NCI-H1694 treated with DMSO at 0.1 percent for 48 hours (cell line): ENCODE data around the gene FBXO47.
A peak's percentile ranks its signal among the peaks of the same experiment; 100 is the strongest.
"Not testable (repeated sequence)": the region's sequence is repeated elsewhere in the genome, so short reads cannot be mapped to it uniquely, and the experiment has no call there.

Experiments used
- DNase-seq: peaks from one replicate; lab custom pipeline; 2025; lab: John Stamatoyannopoulos, UW

Gene FBXO47

DNA sequence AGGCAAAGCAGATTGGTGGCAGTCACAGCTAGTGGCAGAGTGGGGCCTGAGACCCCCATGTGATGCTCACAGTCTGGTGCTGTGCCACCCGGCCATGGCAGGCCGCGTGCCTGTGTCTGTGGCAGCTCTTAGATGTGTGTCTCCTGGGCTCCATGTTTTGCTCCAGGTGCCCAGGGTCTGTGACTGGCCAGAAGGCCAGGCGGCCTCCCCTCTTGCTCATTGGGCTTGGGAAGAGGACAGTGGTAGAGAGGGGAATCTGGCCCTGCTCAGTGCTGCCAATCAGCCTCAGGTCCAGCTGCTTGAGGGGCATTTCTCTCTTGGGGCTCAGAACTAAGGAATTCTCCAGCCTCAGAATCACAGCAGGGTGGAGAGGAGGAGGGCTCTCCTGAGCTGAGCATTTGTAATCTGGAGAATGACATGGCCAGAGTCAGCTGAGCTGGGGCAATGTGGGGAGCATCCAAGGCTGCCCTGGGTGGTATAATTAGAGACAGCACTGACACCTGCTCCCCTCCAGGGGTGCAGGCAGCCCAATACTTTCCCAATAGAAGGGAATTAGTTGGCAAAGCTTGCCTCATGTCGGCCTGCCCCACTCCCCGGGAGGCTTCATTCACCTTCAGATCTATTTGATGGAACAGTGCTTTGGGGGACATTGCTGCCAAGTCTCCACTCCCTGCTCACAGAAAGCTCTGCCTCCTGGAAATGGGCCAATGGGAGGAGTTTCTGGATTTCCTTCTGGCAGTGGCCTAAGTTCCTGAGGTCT is 44.5 kb downstream of the FBXO47 start:
- DNase-seq, result peak; percentile 7

DNA sequence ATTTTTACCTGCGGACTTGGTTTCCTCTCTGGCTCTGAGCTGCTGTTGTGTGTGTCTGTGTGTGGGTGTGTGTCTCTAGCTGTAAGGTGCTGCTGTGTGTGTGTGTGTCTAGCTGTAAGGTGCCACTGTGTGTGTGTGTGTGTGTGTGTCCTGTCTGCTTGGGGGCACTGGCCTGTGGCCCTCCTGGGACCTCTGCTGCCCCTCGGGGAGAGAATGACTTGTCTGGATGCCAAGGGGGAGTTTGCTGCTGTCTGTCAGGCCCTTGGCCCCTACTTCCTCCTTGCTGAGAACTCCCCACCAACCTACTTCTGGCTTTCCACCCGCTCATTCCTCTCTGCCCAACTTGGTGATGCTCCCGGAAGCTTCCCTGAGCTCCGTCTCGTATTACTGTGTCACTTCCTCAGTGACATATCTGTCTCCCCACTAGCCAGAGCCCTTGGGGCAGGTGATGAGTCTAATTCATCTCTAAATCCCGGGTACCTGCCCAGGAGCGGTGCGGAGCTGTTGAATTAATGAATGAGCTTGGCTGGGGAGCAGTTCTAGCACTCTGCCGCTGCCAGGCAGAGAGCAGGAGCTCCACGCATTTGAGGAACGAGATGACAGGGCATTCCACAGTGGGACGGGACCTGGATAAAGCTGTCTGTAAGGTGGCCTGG is 45.3 kb downstream of the FBXO47 start:
- no peak for DNase-seq

DNA sequence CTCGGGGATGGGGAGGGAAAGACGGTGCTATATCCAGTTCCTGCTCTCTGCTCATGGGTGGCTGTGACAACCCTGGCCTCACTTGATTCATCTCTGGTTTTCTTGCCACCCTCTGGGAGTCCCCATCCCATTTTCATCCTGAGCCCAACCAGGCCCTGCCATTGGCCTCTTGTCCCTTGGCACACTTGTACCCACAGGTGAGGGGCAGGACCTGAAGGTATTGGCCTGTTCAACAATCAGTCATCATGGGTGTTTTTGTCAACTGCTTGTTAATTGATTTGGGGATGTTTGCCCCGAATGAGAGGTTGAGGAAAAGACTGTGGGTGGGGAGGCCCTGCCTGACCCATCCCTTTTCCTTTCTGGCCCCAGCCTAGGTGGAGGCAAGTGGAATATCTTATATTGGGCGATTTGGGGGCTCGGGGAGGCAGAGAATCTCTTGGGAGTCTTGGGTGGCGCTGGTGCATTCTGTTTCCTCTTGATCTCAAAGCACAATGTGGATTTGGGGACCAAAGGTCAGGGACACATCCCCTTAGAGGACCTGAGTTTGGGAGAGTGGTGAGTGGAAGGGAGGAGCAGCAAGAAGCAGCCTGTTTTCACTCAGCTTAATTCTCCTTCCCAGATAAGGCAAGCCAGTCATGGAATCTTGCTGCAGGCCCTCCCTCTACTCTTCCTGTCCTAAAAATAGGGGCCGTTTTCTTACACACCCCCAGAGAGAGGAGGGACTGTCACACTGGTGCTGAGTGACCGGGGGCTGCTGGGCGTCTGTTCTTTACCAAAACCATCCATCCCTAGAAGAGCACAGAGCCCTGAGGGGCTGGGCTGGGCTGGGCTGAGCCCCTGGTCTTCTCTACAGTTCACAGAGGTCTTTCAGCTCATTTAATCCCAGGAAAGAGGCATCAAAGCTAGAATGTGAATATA is 46.6 kb downstream of the FBXO47 start:
- no peak for DNase-seq

DNA sequence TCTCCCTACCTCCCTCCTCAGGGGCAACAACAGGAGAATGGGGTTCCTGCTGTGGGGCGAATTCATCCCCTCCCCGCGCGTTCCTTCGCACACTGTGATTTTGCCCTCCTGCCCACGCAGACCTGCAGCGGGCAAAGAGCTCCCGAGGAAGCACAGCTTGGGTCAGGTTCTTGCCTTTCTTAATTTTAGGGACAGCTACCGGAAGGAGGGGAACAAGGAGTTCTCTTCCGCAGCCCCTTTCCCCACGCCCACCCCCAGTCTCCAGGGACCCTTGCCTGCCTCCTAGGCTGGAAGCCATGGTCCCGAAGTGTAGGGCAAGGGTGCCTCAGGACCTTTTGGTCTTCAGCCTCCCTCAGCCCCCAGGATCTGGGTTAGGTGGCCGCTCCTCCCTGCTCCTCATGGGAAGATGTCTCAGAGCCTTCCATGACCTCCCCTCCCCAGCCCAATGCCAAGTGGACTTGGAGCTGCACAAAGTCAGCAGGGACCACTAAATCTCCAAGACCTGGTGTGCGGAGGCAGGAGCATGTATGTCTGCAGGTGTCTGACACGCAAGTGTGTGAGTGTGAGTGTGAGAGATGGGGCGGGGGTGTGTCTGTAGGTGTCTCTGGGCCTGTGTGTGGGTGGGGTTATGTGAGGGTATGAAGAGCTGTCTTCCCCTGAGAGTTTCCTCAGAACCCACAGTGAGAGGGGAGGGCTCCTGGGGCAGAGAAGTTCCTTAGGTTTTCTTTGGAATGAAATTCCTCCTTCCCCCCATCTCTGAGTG is 47.7 kb downstream of the FBXO47 start:
- DNase-seq, result no peak

DNA sequence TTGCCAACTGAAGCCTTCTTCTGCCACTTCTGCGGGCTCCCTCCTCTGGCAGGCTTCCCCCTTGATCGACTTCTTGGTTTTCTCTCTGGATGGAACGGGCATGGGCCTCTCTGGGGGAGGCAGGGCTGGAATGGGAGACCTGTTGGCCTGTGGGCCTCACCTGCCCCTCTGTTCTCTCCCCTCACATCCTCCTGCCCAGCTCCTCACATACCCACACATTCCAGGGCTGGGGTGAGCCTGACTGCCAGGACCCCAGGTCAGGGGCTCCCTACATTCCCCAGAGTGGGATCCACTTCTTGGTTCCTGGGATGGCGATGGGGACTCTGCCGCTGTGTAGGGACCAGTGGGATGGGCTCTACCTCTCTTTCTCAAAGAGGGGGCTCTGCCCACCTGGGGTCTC is 48.3 kb downstream of the FBXO47 start:
- DNase-seq, result no peak

DNA sequence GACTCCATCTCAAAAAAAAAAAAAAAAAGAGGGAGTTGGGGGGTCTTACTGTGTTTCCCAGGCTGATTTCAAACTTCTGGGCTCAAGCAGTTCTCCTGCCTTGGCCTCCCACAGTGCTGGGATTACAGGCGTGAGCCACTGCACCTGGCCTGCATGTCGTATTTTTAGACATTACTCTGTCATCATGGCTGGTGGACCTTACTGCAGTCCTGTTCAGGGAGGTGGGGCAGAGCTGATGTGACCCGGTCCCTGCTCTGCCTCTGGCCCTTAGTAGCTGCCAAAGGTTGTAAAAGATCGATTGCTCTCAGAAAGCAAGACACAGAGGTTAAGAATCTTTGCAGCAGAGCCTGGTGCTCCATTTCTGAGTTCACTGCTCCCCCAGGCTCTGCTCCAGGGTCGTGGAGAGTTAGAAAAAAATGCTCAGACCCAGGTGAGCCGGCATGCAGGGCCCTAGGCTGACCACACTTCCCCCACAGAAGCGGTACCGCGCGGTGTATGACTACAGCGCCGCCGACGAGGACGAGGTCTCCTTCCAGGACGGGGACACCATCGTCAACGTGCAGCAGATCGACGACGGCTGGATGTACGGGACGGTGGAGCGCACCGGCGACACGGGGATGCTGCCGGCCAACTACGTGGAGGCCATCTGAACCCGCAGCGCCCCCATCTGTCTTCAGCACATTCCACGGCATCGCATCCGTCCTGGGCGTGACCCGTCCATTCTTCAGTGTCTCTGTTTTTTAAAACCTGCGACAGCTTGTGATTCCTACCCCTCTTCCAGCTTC is 48.9 kb downstream of the FBXO47 start:
- no peak for DNase-seq

DNA sequence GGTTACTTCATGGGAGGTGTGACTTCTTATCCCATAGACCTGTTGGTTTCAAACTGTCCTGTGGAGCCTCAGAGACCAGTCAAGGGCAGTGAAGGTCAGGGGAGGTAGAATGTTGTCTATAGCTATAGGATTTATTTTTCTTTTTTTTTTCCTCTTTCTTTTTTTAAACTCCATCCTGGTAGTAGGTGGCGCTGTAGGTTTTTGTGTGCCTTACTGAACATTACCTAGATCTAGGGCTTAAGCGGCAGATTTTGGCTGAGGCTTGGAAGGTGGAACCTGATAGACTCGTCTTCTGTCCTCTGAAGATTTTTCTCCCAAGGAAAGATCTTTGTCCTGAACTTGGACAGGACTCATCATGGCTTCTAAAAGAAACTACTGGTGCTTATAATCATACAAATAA is 49.9 kb downstream of the FBXO47 start:
- DNase-seq, result no peak

DNA sequence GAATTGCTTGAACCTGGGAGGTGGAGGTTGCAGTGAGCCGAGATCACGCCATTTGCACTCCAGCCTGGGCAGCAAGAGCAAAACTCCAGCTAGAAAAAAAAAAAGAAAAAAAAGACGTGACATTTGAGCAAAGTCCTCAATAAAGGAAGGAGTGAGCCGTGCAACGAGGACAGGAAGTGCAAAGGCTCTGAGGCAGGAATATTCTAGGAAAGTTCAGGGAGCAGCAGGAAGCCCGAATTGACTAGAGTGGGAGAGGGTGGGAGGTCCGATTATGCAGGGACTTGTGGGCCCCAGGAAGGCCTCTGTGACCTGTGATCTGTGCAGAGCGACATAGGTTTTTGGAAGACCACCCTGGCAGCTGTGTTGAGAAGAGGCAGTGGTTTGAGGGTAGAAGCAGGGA is 50.4 kb downstream of the FBXO47 start:
- no peak for DNase-seq

DNA sequence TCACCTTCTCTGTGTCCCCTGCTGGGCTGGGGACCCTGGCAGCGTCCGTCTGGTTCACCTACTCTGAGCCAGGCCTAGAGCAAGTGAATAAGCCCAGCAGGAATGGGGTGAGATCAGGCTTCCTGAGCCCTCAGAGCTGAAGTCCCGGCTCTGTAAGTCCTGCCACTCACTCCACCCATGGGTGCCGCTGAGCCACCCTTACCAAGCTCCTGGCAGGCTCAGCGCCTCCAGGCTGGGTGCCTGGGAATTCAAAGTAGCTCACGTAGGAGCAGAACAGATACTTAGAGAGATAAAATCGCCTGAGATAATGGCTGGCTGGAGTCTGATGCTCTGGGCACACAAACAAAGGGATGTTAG is 51.6 kb downstream of the FBXO47 start:
- DNase-seq, result no peak

DNA sequence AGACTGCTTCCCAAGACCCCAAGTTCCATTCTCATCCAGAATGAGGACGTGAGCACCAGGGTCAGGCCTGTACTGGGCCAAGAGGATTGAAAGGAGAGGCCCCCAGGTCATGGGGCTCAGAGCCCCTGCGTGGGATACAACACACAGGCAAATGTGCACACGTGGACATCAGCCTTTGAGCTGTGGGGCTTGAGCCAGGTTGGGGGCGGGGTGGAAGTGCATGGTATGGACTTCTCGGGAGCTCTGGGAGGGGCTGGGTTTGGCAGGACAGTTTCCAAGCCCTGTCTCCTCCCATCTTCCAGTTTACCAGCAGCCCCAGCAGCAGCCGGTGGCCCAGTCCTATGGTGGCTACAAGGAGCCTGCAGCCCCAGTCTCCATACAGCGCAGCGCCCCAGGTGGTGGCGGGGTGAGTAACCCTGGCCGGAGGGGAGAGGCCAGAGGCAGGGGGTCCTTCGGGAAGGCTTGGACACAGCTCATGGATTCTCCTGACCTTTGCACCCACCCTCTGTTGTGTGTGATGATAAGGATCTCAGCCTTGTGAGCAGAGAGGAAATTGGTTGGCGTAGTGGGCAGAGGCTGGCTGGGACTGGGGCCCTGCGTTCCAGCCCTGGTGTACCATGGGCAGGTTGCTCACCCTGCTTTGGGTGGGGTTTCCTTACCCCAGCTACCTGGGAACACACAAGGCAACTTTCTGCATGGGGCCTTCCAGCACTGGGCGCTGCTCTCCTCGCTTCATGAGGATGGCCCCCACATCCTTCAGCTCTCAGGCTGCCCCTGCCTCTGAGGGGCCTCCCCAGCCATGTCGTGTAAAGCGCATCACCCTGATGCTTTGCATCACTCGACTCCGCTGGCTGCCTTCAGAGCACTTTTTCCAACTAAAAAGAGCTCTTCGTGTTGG is 52.2 kb downstream of the FBXO47 start:
- DNase-seq, result no peak

DNA sequence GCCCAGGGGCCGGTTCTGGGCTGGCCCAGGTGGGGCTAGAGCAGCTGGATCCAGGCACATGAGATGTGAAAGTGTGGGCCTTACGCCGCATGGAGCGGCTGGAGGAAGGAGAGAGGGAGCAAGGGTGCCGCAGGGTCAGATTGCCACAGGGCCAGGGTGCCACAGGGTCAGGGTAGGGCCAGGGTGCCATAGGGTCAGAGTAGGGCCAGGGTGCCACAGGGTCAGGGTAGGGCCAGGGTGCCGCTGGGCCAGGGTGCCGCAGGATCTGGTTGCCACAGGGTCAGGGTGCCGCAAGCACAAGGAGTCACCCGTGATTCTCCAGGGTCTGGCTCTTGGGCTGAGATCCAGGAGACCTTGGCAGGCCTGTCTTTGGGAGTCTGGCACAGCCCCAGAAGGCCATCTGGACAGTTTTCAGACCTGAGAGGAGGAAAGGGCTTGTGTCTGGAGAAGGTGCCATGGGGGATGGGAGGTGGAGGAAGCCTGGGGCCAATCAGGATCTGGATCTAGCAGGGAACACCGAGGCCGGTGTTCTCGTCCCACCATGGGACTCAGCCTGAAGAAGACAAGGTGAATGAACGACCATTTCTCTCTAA is 54.9 kb downstream of the FBXO47 start:
- DNase-seq, result no peak

DNA sequence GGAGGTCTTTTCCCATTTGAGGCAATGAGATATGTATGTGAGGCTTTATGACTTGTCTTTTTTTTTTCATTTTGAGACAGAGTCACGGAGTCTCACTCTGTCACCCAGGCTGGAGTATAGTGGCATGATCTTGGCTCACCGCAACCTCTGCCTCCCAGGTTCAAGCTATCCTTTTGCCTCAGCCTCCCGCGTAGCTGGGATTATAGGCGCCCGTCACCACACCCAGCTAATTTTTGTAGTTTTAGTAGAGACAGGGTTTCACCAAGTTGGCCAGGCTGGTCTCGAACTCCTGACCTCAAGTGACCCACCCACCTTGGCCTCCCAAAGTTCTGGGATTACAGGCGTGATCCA is 55.5 kb downstream of the FBXO47 start:
- DNase-seq, result not testable (repeated sequence)

DNA sequence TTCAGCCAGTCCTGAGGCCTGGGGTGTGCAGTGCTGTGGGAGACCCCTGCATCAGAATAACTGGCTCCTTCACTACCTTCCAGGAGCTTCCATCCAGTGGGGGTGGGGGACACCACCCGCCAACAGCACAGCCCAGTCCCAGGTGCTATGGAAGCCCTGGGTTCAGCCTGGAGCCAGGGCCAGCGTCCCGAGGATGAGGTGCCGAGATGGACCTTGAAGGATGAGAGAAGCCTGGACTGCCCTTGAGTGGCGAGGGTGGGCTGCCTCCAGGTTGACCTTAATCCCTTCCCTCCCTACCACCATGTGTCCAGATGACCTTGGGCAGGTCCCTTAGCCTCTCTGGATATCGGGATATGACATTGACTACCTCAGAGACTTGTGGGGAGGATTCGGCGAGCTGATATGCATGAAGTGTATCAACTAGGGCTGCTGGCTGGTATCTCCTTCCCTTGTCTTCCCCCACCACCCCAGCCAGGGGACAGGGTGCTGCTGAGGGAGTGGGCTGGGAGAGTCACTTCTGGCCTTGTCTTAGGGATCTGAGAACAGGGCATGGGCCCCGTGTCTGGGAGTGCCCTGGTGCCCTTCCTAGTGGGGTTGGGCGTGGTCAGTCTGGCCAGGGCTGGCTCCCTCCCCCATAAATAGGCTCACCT is 56.0 kb downstream of the FBXO47 start:
- DNase-seq, result no peak

DNA sequence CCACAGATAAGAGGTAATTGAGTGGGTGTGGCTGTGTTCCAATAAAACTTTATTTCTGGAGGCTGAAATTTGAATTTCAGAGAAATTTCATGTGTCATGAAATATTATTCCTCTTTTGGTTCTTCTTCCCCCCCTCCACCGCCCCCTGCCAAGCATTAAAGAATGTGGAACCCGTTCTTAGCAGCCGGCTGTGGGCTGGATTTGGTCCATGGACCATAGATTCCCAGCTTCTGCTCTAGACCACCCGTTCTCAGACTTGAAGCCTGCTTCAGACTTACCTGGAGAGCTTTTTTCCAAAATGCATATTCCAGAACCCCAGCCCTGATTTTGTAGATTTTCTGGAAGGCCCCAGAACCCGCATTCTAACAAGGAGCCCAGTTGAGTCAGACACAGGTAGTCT is 56.9 kb downstream of the FBXO47 start:
- DNase-seq, result no peak

DNA sequence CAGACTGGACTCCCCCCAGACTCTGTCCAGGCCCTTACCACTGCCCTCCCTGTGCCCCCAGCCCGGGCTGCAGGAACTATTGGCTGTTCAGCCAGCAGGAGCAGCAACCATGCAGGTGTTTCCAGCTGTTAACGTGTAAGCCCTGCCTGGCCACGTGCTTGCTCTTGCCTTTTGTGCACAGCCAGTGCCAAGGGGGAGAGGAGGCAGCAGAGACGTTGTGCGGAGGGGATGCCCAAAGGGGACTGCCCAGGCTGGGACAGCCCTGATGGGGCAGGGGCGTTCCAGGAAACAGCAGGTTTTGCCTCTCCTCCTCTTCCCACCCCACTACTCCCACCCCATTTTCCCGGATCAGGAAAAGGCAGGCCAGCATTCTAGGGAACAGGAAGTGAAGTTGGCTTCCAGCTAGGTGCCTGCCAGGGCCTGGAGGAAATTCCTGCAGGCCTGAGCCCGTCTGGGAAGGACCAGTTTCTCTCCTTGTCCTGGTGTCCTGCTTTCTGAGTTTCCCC is 58.5 kb downstream of the FBXO47 start:
- no peak for DNase-seq

DNA sequence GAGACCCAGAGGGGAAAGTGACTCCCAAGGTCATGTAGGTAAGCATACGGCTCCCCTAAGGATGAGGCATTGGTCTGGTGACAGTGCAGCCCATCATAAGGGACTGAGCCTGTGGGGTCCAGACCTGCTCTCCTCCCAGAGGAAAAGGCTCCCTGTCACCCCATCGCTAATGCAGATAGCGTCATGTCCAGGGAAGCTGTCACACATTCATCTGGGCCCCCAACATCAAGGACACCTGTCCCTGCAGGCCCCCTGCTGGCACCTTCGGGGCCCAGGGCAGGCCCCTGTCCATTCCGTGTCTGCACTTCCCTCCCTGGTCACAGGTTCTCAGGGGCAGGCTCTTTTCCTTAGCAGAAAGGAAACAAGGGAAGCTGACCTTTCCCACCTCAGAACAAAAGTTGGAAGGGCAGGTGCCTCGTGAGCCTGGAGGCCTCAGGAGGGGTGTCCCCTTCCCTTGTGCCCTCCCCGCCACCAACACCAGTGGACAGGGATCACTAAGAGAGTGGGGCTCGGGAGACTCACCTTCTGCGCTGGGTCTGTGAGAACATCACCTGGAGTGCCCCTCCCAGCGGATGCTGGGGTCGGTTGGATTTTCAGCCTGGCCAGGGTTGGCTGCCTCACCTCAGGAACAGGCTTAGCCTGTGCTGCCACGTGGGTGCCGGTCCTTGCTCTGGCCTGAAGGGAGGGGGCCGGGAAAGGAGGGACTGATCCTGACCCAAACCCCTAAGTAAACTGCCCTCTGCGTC is 59.1 kb downstream of the FBXO47 start:
- DNase-seq, result no peak

DNA sequence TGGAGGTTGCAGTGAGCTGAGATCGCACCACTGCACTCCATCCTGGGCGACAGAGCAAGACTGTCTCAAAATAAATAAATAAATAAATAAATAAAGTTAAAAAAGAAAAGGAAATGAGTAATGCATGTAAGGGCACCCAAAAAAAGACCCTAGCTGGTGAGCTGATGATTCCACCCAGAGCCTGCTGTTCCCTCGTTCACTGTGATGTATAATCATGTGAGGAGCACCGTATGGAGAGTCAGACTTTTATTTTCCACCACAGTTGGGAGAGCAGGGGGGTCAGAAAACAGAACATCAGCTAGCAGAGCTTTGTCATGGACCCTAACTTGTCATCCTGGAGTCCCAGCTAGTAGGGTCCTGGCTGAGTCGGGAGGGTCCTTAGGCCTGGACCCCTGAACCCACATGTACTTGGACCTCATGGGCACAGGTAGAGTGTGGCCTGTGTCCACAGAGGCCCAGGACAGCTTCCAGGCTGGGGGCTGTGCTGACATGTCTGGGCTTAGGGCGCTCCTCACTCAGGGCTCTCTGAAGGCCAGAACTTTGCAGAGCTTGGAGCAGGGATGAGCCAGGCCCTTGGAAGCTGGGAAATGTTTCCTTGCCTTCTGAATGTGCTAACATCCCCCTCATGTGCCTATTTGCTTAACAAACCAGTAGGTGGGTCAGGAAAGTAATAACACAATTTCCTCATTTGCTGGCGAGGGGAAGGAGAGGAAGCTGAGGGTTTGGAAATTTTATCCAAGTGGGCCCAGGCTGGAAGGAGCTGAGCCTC is 60.6 kb downstream of the FBXO47 start:
- no peak for DNase-seq

DNA sequence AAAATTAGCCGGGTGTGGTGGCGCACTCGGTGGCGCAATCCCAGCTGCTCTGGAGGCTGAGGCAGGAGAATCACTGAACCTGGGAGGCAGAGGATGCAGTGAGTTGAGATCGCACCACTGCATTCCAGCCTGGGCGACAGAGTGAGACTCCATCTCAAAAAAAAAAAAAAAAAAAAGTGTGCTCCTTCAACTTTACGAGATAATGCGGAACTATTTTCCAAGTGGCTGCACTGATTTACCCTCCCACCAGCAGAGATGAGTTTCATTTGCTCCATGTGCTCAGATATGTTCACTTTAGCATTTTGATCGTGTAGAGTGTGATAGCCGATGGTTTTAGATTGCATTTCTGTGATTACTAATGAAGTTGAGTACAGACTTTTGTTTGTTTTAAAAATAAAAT is 61.8 kb downstream of the FBXO47 start:
- no peak for DNase-seq
